K562 (cell line): Measurements from ENCODE around the gene IL17RA. TPM values are rescaled to one million over a fixed set of nuclear protein-coding genes. Genes with fewer than 3 reads are reported as not detected.

Experiments
- ARID1B ChIP-seq: fragments of 450-650 bp; IDR thresholded peaks from 2 replicates; pipeline ENCODE4 v1.6.1; 2016; ENCODE audit warnings: antibody characterized with exemption, mild to moderate bottlenecking, inconsistent platforms
- BCOR ChIP-seq: fragments of 450-650 bp; IDR thresholded peaks from 2 replicates; pipeline ENCODE4 v1.6.1; 2016
- BDP1 ChIP-seq: IDR thresholded peaks from 3 replicates; pipeline ENCODE4 v1.6.1; 2011; ENCODE audit not compliant: insufficient read length, insufficient read depth
- HDAC1 ChIP-seq, 2 experiments: fragments of 450-650 bp; IDR thresholded peaks; 2 replicates each; pipeline ENCODE4 v1.6.1; 2016 to 2017; ENCODE audit warnings: inconsistent platforms in 1 of 2, mild to moderate bottlenecking in 1 of 2, moderate library complexity in 1 of 2
- KLF16 ChIP-seq: IDR thresholded peaks from 2 replicates; pipeline ENCODE4 v1.6.1; 2016; ENCODE audit warnings: antibody characterized with exemption
- NFE2L1 ChIP-seq: fragments of 450-650 bp; IDR thresholded peaks from 2 replicates; pipeline ENCODE4 v1.6.1; 2016; ENCODE audit warnings: missing genetic modification characterization, low read depth, mild to moderate bottlenecking, missing compliant biosample characterization, moderate library complexity, borderline replicate concordance
- NFIX ChIP-seq: fragments of 250-450 bp; sonication (Bioruptor Pico); IDR thresholded peaks from 2 replicates; pipeline ENCODE4 v1.4.0; 2020; ENCODE audit warnings: low read depth, mild to moderate bottlenecking, moderate library complexity
- PHF20 ChIP-seq: fragments of 450-650 bp; IDR thresholded peaks from 2 replicates; pipeline ENCODE4 v1.6.1; 2018; ENCODE audit not compliant: partially characterized antibody
- SIX5 ChIP-seq, 2 experiments: IDR thresholded peaks; 2 replicates each; pipeline ENCODE4 v1.6.1; 2011; ENCODE audit warnings: low read length in 2 of 2, borderline replicate concordance in 1 of 2, low read depth in 1 of 2, mild to moderate bottlenecking in 1 of 2, moderate library complexity in 1 of 2; ENCODE audit not compliant: insufficient read depth in 1 of 2
- SPI1 ChIP-seq: IDR thresholded peaks from 2 replicates; pipeline ENCODE4 v1.6.1; 2011; ENCODE audit warnings: low read depth, low read length, control low read depth, borderline replicate concordance
- SREBF2 ChIP-seq: sonication (generic); formaldehyde crosslinking; IDR thresholded peaks from 2 replicates; pipeline ENCODE4 v1.4.0; 2020; ENCODE audit warnings: mild to moderate bottlenecking, missing genetic modification reagents
- TAL1 ChIP-seq: fragments of 450-650 bp; IDR thresholded peaks from 2 replicates; pipeline ENCODE4 v1.6.1; 2016; ENCODE audit warnings: mild to moderate bottlenecking
- WHSC1 ChIP-seq: IDR thresholded peaks from one replicate; pipeline ENCODE4 v1.6.1; 2012; ENCODE audit warnings: low read length, control low read depth, inconsistent platforms
- ZNF707 ChIP-seq: fragments of 250-450 bp; sonication (Bioruptor Pico); conservative IDR thresholded peaks from 2 replicates; pipeline ENCODE4 v1.8.0; 2022; ENCODE audit warnings: inconsistent platforms, mild to moderate bottlenecking, moderate library complexity
- polyA plus RNA-seq, 8 experiments: library from polyadenylated mRNA; depleted of rRNA in 4 of 8; stranded (reverse) in 5 of 8; unstranded in 3 of 8; fragments of >200 nt; fragmentation: Nextera tagmentation in 2 of 8; fragmentation: Illumina TruSeq in 1 of 8; extraction: Ambion mirVana in 2 of 8; extraction: Trizol in 1 of 8; gene quantifications; 2 replicates each; pipeline versions ENCODE4 v1.2.1 to v1.2.3, GENCODE V29; 2011 to 2014; ENCODE audit warnings: inconsistent platforms in 1 of 8, missing spikeins in 1 of 8
- total RNA-seq, 7 experiments: library from RNA; depleted of rRNA in 6 of 7; stranded (reverse); fragments of >200 nt in 6 of 7; fragmentation: Illumina TruSeq in 2 of 7; extraction: Trizol in 2 of 7; gene quantifications; 2 replicates each; pipeline versions ENCODE4 v1.2.1 to v1.2.3, GENCODE V29; 2011 to 2021; ENCODE audit warnings: low replicate concordance in 1 of 7
- TF ChIP-seq, protein P1 (sequence below): fragments of 450-650 bp; IDR thresholded peaks from 2 replicates; pipeline ENCODE4 v1.6.1; 2016; ENCODE audit warnings: low read depth, mild to moderate bottlenecking, moderate library complexity
- TF ChIP-seq, protein P2 (sequence below): sonication (generic); formaldehyde crosslinking; IDR thresholded peaks from 2 replicates; pipeline ENCODE4 v1.8.0; 2022; ENCODE audit warnings: mild to moderate bottlenecking, missing genetic modification reagents, borderline replicate concordance

Gene IL17RA
- total and polyA plus RNA-seq, 9 of the 15 experiments (the other 6 are each of a cell fraction or from before 2014, with no cell fraction given): 0.17 to 11.8 (median 3.7) TPM

DNA sequence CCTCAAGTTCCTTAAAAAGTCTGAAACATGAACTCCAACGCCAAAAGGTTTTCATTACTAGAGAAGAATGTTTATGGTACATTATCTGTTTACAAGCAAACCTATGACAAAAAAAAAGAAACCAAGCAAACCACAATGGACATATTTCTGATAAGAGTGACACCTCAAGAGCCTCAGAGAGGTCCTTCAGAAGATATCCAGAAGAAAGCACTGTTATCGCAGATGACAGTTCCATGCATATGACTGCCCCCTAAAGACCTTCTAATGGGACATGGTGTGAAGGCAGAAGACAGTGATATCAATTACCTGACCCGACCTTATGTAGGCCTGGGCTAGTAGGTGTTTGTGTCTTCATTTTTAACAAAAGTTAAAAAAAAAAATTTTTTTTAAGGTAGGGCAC is 71.1 kb downstream of the IL17RA start (continued):
- TF ChIP-seq NFIX (CRISPR knock-in tag) (no peak), NFE2L1 (tag) (no peak), SPI1 (no peak), SREBF2 (CRISPR knock-in tag) (no peak), BCOR (0 out of 2 replicates have a peak, but pooled peaks have one; percentile 26), BDP1 (no peak), SIX5 (IDR thresholded peaks at IDR 0.05; ENCODE audit: borderline replicate concordance in 1 of 2, insufficient read depth in 1 of 2, low read depth in 1 of 2, low read length in 2 of 2) (no peak), HDAC1 (IDR thresholded peaks at IDR 0.05) (peak in 1 of 2 experiments; percentile 54; a peak in 1 of 4 replicates), ARID1B (peak; percentile 81), WHSC1 (no peak), KLF16 (0 out of 2 replicates have a peak, but pooled peaks have one; percentile 39), PHF20 (no peak), TAL1 (peak; percentile 58; the same call in 1 of the 2 replicates), ZNF707 (no peak)
- TF ChIP-seq, protein P1, sequence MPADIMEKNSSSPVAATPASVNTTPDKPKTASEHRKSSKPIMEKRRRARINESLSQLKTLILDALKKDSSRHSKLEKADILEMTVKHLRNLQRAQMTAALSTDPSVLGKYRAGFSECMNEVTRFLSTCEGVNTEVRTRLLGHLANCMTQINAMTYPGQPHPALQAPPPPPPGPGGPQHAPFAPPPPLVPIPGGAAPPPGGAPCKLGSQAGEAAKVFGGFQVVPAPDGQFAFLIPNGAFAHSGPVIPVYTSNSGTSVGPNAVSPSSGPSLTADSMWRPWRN: peak; percentile 60; the same call in 1 of the 2 replicates
- TF ChIP-seq, protein P2, sequence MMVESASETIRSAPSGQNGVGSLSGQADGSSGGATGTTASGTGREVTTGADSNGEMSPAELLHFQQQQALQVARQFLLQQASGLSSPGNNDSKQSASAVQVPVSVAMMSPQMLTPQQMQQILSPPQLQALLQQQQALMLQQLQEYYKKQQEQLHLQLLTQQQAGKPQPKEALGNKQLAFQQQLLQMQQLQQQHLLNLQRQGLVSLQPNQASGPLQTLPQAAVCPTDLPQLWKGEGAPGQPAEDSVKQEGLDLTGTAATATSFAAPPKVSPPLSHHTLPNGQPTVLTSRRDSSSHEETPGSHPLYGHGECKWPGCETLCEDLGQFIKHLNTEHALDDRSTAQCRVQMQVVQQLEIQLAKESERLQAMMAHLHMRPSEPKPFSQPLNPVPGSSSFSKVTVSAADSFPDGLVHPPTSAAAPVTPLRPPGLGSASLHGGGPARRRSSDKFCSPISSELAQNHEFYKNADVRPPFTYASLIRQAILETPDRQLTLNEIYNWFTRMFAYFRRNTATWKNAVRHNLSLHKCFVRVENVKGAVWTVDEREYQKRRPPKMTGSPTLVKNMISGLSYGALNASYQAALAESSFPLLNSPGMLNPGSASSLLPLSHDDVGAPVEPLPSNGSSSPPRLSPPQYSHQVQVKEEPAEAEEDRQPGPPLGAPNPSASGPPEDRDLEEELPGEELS (CRISPR knock-in tag): no peak
